Measurements from ENCODE around the gene TMEM232.
A peak's percentile ranks its signal among the peaks of the same experiment; 100 is the strongest.

The TMEM232 gene

GRCh38 chr5:110726249-110727024 is at the start of gene TMEM232:
TMEM232 (minus strand) TSS chr5:110726671; CDS start chr5:110667352, 59,319 bp downstream.
- H3K4me1 Mint-ChIP-seq = peaks cover 14% of the 10 kb centered on the region
- H3K27me3 Mint-ChIP-seq (ENCODE audit: low read depth, poor library complexity) = peaks cover 3% of the 10 kb centered on the region
- H3K27ac Mint-ChIP-seq = no peak within 1 kb of the TSS
- no peaks in the 10 kb centered on the region for H3K36me3 Mint-ChIP-seq (ENCODE audit: low read depth)
- DNase-seq = peak; percentile 68
- no peak for TF ChIP-seq CTCF (IDR thresholded peaks at IDR 0.05)
- H3K9me3 Mint-ChIP-seq = no peaks in the 10 kb centered on the region
- peak within 1 kb of the TSS; percentile 85 for H3K4me3 Mint-ChIP-seq

- no peak for TF ChIP-seq CTCF (IDR thresholded peaks at IDR 0.05)
- Mint-ChIP-seq H3K27me3 (ENCODE audit: low read depth, poor library complexity) (peaks cover 13% of the 10 kb centered on the region), H3K9me3 (no peaks in the 10 kb centered on the region), H3K4me3 (no peak overlapping the region), H3K36me3 (ENCODE audit: low read depth) (no peaks in the 10 kb centered on the region), H3K4me1 (no peaks in the 10 kb centered on the region), H3K27ac (no peak overlapping the region)
- DNase-seq = no peak
These were observed 43.8 kb upstream of the TMEM232 start for GRCh38 chr5:110770286-110770685.

- no peaks in the 10 kb centered on the region for H3K4me1 Mint-ChIP-seq
- DNase-seq = no peak
- H3K27ac Mint-ChIP-seq = no peak overlapping the region
- H3K27me3 Mint-ChIP-seq (ENCODE audit: low read depth, poor library complexity) = peaks cover 15% of the 10 kb centered on the region
- no peaks in the 10 kb centered on the region for H3K36me3 Mint-ChIP-seq (ENCODE audit: low read depth)
- H3K9me3 Mint-ChIP-seq = no peaks in the 10 kb centered on the region
- no peak overlapping the region for H3K4me3 Mint-ChIP-seq
- no peak for TF ChIP-seq CTCF (IDR thresholded peaks at IDR 0.05)
These were observed 42.7 kb upstream of the TMEM232 start for GRCh38 chr5:110769000-110769681.

DNA sequence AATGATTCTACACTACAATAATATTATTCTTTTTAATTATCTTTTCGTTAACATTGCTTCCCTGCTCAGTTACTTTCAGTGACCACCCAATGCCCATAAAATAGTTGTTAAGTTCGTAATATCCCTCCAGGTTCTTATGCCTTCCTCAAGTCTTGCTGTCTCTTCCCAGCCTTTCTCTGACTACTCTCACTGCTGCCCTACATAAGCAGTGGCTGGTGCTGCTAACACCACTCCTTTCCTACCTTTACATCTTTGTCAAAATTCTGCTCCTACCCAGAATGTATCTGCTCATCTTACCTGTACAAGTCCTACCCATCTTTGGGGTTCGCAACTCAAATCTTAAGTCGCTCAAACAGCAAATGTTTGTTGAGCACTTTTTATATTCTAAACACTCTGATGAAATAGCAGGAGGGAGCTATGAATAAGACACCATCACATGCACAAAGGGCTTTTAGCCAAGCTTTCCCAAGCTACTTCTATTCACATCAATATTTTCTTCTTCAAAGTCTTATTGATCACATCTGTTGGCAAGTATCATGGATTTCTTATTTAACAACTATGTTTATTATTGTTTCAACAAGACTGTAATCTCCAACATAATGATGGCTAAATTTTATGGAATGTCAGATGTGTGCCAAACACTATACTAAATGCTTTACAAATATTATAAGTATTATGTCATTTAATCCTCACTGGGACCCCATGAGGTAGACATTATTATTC is 41.8 kb upstream of the TMEM232 start:
- H3K36me3 Mint-ChIP-seq (ENCODE audit: low read depth) = no peaks in the 10 kb centered on the region
- H3K27ac Mint-ChIP-seq = no peak overlapping the region
- H3K9me3 Mint-ChIP-seq = no peaks in the 10 kb centered on the region
- no peak for DNase-seq
- H3K4me1 Mint-ChIP-seq = no peaks in the 10 kb centered on the region
- H3K4me3 Mint-ChIP-seq = no peak overlapping the region
- no peak for TF ChIP-seq CTCF (IDR thresholded peaks at IDR 0.05)
- H3K27me3 Mint-ChIP-seq (ENCODE audit: low read depth, poor library complexity) = peaks cover 15% of the 10 kb centered on the region

- no peak for DNase-seq
- H3K36me3 Mint-ChIP-seq (ENCODE audit: low read depth) = peaks cover 7% of the 10 kb centered on the region
- H3K4me1 Mint-ChIP-seq = no peaks in the 10 kb centered on the region
- H3K4me3 Mint-ChIP-seq = no peak overlapping the region
- peaks cover under 1% of the 10 kb centered on the region for H3K27me3 Mint-ChIP-seq (ENCODE audit: low read depth, poor library complexity)
- H3K27ac Mint-ChIP-seq = no peak overlapping the region
- TF ChIP-seq CTCF (IDR thresholded peaks at IDR 0.05) = no peak
- H3K9me3 Mint-ChIP-seq = no peaks in the 10 kb centered on the region
These were observed 33.7 kb upstream of the TMEM232 start for GRCh38 chr5:110760158-110760557.

Data from nephron progenitor cell (in vitro differentiated cells).